ENCODE results near the gene PCIF1.
"Not testable (repeated sequence)": the region's sequence is repeated elsewhere in the genome, so short reads cannot be mapped to it uniquely, and the experiment has no call there.

Gene PCIF1

DNA sequence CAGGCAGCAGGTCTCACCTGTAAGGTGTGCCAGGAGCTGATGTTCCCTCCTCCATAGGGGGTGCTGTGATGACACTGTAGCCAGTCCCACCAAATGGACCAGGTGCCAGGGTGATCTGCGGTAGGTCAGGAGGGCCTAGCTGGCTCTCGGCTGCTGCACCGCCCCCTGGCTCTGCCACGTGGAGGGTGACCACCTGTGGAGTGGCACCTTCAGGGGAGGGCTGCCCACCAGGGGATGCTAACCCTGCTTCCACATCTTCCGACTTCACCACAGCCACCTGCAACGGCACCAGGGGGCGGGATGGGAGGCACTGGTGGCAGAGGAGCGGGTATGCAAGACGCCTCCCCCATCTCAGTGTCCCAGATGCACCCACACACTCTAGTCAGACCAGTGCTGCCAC is 19.2 kb downstream of the PCIF1 start:
- in situ Hi-C loops (cut with HindIII; ENCODE audit: low pct_ligation_motif_present, low sequenced_read_pairs) = no loop called here
- H3K27me3 ChIP-seq (replicated peaks) = no peaks in the 10 kb centered on the region
- TF ChIP-seq, protein P1, sequence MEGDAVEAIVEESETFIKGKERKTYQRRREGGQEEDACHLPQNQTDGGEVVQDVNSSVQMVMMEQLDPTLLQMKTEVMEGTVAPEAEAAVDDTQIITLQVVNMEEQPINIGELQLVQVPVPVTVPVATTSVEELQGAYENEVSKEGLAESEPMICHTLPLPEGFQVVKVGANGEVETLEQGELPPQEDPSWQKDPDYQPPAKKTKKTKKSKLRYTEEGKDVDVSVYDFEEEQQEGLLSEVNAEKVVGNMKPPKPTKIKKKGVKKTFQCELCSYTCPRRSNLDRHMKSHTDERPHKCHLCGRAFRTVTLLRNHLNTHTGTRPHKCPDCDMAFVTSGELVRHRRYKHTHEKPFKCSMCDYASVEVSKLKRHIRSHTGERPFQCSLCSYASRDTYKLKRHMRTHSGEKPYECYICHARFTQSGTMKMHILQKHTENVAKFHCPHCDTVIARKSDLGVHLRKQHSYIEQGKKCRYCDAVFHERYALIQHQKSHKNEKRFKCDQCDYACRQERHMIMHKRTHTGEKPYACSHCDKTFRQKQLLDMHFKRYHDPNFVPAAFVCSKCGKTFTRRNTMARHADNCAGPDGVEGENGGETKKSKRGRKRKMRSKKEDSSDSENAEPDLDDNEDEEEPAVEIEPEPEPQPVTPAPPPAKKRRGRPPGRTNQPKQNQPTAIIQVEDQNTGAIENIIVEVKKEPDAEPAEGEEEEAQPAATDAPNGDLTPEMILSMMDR (IDR thresholded peaks at IDR 0.05; ENCODE audit: low read depth, low read length, missing control alignments) = no peak

DNA sequence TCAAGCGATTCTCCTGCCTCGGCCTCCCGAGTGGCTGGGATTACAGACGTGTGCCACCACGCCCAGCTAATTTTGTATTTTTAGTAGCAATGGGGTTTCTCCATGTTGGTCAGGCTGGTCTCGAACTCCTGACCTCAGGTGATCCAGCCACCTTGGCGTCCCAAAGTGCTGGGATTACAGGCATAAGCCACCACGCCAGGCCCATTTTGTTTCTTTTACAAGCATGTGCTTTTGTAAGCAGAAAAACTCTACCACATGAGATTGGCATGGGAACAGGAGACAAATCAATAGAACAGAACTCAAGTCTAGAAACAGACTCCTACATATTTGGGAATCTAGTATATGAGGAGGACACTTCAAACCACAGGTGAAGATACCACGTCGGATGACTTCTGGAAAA is 21.8 kb downstream of the PCIF1 start:
- H3K4me3 ChIP-seq (ENCODE audit: low read depth, low read length); H3K27ac ChIP-seq; DNase-seq; H3K27me3 ChIP-seq (replicated peaks); in situ Hi-C loops (cut with HindIII; ENCODE audit: low pct_ligation_motif_present, low sequenced_read_pairs): not testable (repeated sequence)
- H3K36me3 ChIP-seq (replicated peaks) = peaks cover 75% of the 10 kb centered on the region

More for the DNA sequence above, 19.2 kb downstream of the PCIF1 start:
- no peak overlapping the region for H3K4me3 ChIP-seq (ENCODE audit: low read depth, low read length)
- H3K36me3 ChIP-seq (replicated peaks) = peaks cover 76% of the 10 kb centered on the region
- no peak for DNase-seq
- no peak overlapping the region for H3K27ac ChIP-seq

DNA sequence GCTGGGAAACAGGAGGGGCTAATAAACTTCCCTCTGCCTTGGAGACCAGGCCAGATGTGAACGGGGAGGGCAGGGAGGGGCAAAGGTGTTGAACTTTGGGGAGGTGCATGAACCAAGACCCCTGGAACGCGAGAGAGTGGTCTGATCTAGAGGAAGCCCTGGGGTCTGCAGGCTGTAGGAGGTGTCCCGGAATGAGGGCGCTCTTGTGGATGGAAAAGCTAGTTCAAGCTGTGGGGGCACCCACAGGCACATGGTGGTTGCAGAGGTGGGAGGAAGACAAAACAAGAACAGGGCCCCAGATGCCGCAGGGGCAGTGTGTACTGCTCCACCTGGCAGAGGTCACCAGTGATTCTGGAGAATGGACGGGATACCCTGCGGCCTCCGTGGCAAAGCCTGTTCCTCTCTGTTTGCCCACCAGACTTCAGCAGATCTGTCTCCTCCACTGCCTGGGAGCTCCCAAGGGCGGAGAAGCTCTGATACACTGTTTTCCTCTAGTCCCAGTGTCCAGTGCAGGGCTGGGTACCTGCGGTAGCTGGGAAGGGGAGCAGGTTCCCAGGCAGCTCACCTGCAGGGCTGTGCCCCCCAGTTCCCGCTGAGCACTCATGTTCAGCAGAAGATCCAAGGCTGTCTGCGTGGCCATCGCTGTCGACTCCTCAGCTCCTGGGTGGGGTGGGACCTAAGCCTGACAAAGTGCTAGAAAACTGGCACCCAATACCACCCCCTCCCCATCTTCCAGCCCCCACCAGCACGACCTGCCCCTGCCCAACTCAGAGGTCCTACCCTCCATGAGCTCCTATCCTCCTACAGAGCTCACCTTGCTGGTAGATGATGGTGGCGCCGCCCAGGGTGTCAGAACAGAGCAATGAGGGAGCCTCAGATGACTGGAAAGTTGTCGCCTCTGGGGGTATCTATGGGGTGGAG is 22.8 kb downstream of the PCIF1 start:
- TF ChIP-seq, protein P1 (IDR thresholded peaks at IDR 0.05; ENCODE audit: low read depth, low read length, missing control alignments) = no peak

DNA sequence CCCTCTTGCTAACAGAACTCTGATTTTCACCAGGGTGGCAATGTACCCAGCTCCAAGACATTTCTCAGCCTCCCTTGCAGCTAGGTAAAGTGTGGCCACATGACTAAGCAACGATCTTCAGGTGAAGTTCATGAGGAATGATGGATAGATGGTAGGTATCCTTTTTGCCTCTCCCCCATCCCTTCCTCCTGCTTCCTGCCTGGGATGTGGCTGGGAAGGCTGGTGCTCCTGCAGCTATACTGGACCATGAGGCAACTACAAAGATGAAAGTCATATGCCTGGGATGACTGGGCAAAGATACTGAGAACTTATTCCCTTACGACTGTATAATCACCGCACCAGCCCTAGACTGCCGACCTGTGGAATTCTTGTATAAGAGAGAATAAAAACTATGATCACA is 24.1 kb downstream of the PCIF1 start:
- H3K27me3 ChIP-seq (replicated peaks) = no peaks in the 10 kb centered on the region
- no peak overlapping the region for H3K27ac ChIP-seq
- H3K4me3 ChIP-seq (ENCODE audit: low read depth, low read length) = no peak overlapping the region
- no peak for DNase-seq
- in situ Hi-C loops (cut with HindIII; ENCODE audit: low pct_ligation_motif_present, low sequenced_read_pairs) = no loop called here
- peaks cover 73% of the 10 kb centered on the region for H3K36me3 ChIP-seq (replicated peaks)
- TF ChIP-seq, protein P1 (IDR thresholded peaks at IDR 0.05; ENCODE audit: low read depth, low read length, missing control alignments) = no peak

More for the DNA sequence above, 22.8 kb downstream of the PCIF1 start:
- in situ Hi-C loops (cut with HindIII; ENCODE audit: low pct_ligation_motif_present, low sequenced_read_pairs) = no loop called here
- Histone ChIP-seq H3K27ac (no peak overlapping the region), H3K27me3 (replicated peaks) (no peaks in the 10 kb centered on the region), H3K36me3 (replicated peaks) (peaks cover 75% of the 10 kb centered on the region), H3K4me3 (ENCODE audit: low read depth, low read length) (no peak overlapping the region)
- DNase-seq = no peak

DNA sequence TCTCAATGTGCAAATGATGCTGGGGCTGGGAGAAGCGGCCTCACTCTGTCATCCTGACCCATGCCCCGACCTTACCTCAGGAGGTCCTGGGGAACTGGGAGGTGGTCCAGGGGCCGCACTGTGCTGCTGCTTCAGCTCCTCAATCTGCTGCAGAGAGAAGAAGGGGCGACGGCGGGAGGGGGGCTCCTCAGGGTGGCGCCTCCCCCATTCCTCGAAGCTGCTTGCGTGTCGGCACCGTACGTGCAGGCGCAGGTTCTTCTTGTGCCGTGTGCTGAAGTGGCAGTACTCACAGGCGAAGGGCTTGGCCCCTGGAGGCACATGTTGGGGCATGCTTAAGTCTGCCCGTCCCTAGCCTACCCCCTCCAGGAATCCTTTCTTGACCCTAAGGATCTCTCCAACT is 24.6 kb downstream of the PCIF1 start:
- H3K4me3 ChIP-seq (ENCODE audit: low read depth, low read length) = no peak overlapping the region
- TF ChIP-seq, protein P1 (IDR thresholded peaks at IDR 0.05; ENCODE audit: low read depth, low read length, missing control alignments) = no peak
- no peaks in the 10 kb centered on the region for H3K27me3 ChIP-seq (replicated peaks)
- peaks cover 74% of the 10 kb centered on the region for H3K36me3 ChIP-seq (replicated peaks)
- no peak for DNase-seq
- in situ Hi-C loops (cut with HindIII; ENCODE audit: low pct_ligation_motif_present, low sequenced_read_pairs) = no loop called here
- H3K27ac ChIP-seq = no peak overlapping the region

DNA sequence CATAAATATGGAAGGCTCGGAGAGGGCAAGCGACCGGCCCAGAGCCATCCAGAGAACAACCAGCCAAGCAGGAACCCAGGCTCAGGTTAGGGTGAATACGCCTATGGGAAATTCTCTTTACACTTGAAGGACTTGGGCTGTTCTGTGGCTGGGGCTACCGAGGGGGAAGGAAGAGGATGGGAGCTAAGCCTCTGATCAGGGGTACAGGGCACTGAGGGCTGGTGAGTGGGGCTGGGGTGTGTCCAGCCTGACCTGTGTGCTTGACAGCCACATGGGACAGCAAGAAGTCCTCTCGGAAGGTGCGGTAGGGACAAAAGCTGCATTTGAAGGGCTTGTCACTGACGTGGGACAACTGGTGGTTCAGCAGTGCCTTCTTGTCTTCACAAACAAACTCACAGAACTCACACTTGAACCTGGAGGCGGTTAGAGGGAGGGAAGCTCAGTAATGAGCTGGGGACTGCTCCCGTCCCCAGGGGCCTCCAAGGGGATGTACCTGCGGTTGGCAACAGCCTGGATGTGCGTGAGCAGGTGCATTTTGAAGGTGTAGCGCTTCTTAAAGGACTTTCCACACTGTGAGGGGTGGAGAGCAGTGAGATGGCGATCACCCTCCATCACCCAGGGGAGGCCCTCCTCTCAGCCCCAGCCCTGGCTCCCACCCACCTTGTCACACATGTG is 25.6 kb downstream of the PCIF1 start:
- H3K36me3 ChIP-seq (replicated peaks) = peaks cover 79% of the 10 kb centered on the region
- H3K27me3 ChIP-seq (replicated peaks) = no peaks in the 10 kb centered on the region
- in situ Hi-C loops (cut with HindIII; ENCODE audit: low pct_ligation_motif_present, low sequenced_read_pairs) = no loop called here
- no peak overlapping the region for H3K27ac ChIP-seq
- no peak overlapping the region for H3K4me3 ChIP-seq (ENCODE audit: low read depth, low read length)
- TF ChIP-seq, protein P1 (IDR thresholded peaks at IDR 0.05; ENCODE audit: low read depth, low read length, missing control alignments) = no peak
- DNase-seq = no peak
